NT2/D1 (cell line): ENCODE measurements around the gene CDK6.

Experiments used
- SUZ12 ChIP-seq: IDR thresholded peaks from 2 replicates; pipeline ENCODE4 v1.6.1; 2011; ENCODE audit not compliant: insufficient read length, insufficient read depth; ENCODE audit errors: extremely low read depth
- YY1 ChIP-seq: IDR thresholded peaks from 2 replicates; pipeline ENCODE4 v1.6.1; 2011; ENCODE audit not compliant: insufficient read length, insufficient read depth
- ZNF274 ChIP-seq: IDR thresholded peaks from 2 replicates; pipeline ENCODE4 v1.6.1; 2011; ENCODE audit warnings: mild to moderate bottlenecking, low read depth, low read length

GRCh38 chr7:92624298-92624996, 211.9 kb downstream of the CDK6 start:
- no peak for TF ChIP-seq ZNF274
- TF ChIP-seq SUZ12, result no peak
- no peak for TF ChIP-seq YY1
